ENCODE measurements around the gene MATN3. TPM values are rescaled to one million over a fixed set of nuclear protein-coding genes. Genes with fewer than 3 reads are reported as not detected.

Gene MATN3, protein sequence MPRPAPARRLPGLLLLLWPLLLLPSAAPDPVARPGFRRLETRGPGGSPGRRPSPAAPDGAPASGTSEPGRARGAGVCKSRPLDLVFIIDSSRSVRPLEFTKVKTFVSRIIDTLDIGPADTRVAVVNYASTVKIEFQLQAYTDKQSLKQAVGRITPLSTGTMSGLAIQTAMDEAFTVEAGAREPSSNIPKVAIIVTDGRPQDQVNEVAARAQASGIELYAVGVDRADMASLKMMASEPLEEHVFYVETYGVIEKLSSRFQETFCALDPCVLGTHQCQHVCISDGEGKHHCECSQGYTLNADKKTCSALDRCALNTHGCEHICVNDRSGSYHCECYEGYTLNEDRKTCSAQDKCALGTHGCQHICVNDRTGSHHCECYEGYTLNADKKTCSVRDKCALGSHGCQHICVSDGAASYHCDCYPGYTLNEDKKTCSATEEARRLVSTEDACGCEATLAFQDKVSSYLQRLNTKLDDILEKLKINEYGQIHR
- polyA plus RNA-seq (2011; rRNA removed), result 0.92 and 0.97 TPM in 2 replicates
- polyA minus RNA-seq (2011; rRNA and poly(A)+ RNA removed), result 0.51 and 0.66 TPM in 2 replicates

DNA sequence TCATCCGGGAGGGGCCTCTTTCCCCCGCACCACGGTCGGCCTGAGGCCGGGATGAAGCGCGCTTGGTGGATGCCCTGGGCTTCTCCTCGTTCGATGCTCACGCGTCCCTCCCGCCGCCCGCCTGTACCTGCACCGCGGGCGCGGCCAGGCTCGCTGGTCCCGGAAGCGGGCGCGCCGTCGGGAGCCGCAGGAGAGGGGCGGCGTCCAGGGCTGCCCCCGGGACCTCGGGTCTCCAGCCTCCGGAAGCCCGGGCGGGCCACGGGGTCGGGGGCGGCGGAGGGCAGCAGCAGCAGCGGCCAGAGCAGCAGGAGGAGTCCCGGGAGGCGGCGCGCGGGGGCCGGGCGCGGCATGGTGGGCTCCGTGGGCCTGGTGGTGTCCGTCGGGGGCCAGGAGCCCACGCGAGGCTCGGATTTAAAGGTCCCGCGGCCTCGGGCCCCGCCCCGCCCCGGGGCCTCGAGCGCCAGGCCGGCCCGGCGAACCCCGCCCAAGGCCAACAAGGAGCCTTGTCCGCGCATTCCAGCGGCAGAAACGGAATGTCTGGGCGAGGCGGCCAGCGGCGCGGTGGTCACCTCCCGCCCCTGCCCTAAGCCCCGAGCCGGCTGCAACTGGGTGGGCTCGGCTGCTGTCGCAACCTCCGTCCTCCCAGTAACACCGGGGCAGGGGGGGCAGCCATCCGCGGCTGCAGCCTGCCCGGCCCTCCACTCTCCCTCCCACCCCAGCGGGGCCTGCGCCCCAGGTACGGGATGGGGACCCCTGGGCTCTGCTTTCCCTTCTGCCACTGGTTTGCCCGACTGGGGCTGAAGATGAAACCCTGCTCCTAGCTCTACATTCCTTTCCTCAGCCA is at the start of gene MATN3:
TSS of gene MATN3 (minus strand) at position 387 of the 844 bp plus-strand sequence. CDS start at position 350, 37 bp downstream.
- TF ChIP-seq CTCF (IDR thresholded peaks at IDR 0.05; ENCODE audit: insufficient read depth, low read depth, low read length), result no peak
- DNase-seq (ENCODE audit: low read depth), result no peak
- POLR2A ChIA-PET, result no interaction called here
- peaks cover 6% of the 10 kb centered on the region for H3K27me3 ChIP-seq (ENCODE audit: control insufficient read depth, insufficient read depth, low read length)
- H3K36me3 ChIP-seq (ENCODE audit: control insufficient read depth, insufficient read depth, low read length), result no peaks in the 10 kb centered on the region
- peak within 1 kb of the TSS; percentile 50 for H3K4me3 ChIP-seq (ENCODE audit: low read depth, low read length)
- CTCF ChIA-PET, result interaction anchor here (0.7 to 6.2 kb wide), 10 partner anchors 9 to 86 kb away, joined by 3 to 157 read pairs (median 9); no protein-coding TSS in a partner anchor

DNA sequence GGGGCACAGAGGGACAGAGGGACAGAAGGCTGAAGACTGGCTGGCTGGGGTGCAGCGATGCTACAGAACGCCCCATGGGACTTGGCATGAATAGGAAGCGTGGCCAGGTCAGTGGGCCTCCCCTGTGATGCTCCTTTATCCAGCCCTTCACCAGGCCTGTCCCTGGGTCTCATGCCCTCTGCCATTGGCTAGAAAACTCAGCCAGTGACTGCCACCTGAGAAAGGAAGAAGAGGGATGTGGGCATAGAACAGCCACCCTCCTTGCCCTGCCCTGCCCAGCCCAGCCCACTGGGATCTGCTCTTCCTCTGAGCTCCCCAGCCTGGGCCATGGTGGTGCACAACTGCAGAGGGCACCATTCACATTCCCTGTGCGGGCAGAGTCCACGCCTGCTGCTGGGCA is 49.5 kb upstream of the MATN3 start:
- Histone ChIP-seq H3K36me3 (ENCODE audit: control insufficient read depth, insufficient read depth, low read length) (no peaks in the 10 kb centered on the region), H3K4me3 (ENCODE audit: low read depth, low read length) (no peak overlapping the region), H3K27me3 (ENCODE audit: control insufficient read depth, insufficient read depth, low read length) (no peaks in the 10 kb centered on the region)
- DNase-seq (ENCODE audit: low read depth), result no peak
- TF ChIP-seq CTCF (IDR thresholded peaks at IDR 0.05; ENCODE audit: insufficient read depth, low read depth, low read length), result no peak
- POLR2A ChIA-PET, result no interaction called here
- CTCF ChIA-PET, result interaction anchor here (0.7 to 2.4 kb wide), 7 partner anchors 9 to 62 kb away, joined by 3 to 8 read pairs (median 4); no protein-coding TSS in a partner anchor

- no peak for TF ChIP-seq CTCF (IDR thresholded peaks at IDR 0.05; ENCODE audit: insufficient read depth, low read depth, low read length)
- CTCF ChIA-PET, result interaction anchor here (0.7 to 2.2 kb wide), 5 partner anchors 9 to 46 kb away, joined by 3 to 8 read pairs (median 4); no protein-coding TSS in a partner anchor
- Histone ChIP-seq H3K36me3 (ENCODE audit: control insufficient read depth, insufficient read depth, low read length) (no peaks in the 10 kb centered on the region), H3K27me3 (ENCODE audit: control insufficient read depth, insufficient read depth, low read length) (no peaks in the 10 kb centered on the region), H3K4me3 (ENCODE audit: low read depth, low read length) (no peak overlapping the region)
- no peak for DNase-seq (ENCODE audit: low read depth)
- POLR2A ChIA-PET, result interaction anchor here (0.7 kb wide), 1 partner anchor 10 kb away, joined by 3 read pairs; no protein-coding TSS in a partner anchor
Observed at GRCh38 chr2:20061476-20061875, 49.0 kb upstream of the MATN3 start.

DNA sequence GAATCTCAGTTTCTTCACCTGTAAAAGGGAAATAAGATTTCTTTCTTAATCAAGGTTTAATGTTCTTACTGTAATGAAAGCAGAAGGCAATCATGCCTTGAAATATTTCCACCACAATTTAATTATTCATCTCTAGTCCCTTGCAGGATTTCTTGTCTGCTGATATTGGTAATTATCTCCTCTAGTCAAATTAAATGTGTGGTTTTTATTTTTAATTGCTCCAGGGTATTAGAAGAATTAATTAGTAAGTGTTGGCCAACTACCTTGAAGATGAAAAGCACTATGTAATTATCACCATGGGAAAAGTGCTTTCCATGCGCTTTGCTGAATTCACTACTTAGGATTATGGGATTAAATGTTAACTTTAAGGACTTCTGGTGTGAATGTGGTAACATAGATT is 47.6 kb upstream of the MATN3 start:
- Histone ChIP-seq H3K27me3 (ENCODE audit: control insufficient read depth, insufficient read depth, low read length) (no peaks in the 10 kb centered on the region), H3K4me3 (ENCODE audit: low read depth, low read length) (no peak overlapping the region), H3K36me3 (ENCODE audit: control insufficient read depth, insufficient read depth, low read length) (no peaks in the 10 kb centered on the region)
- ChIA-PET POLR2A (no interaction called here), CTCF (interaction anchor here (1.9 kb wide), 1 partner anchor 7 kb away, joined by 4 read pairs; no protein-coding TSS in a partner anchor)
- TF ChIP-seq CTCF (IDR thresholded peaks at IDR 0.05; ENCODE audit: insufficient read depth, low read depth, low read length), result no peak
- DNase-seq (ENCODE audit: low read depth), result no peak

Data from BJ (cell line).